Urinary bladder (tissue), 4 donors: ENCODE data around the gene LRRK1. TPM values are rescaled to one million over a fixed set of nuclear protein-coding genes. Genes with fewer than 3 reads are reported as not detected.

Source experiments
- DNase-seq: peaks from one replicate; pipeline ENCODE4 v3.0.0-alpha.2; 2015; ENCODE audit errors: extremely low spot score
- H3K27ac ChIP-seq: one replicate; pipeline ENCODE4 v1.5.1; 2013; ENCODE audit warnings: low read depth, mild to moderate bottlenecking, moderate library complexity
- H3K36me3 ChIP-seq: one replicate; pipeline ENCODE4 v1.6.1; 2013; ENCODE audit warnings: mild to moderate bottlenecking, moderate library complexity; ENCODE audit not compliant: insufficient read depth
- H3K4me1 ChIP-seq: one replicate; pipeline ENCODE4 v1.6.1; 2013; ENCODE audit warnings: mild to moderate bottlenecking, moderate library complexity; ENCODE audit not compliant: insufficient read depth
- H3K4me3 ChIP-seq: one replicate; pipeline ENCODE4 v1.5.1; 2013; ENCODE audit warnings: low read depth, low read length
- WGBS: extraction: QIAGEN DNeasy Blood & Tissue Kit; methylation state at CpG from one replicate; pipeline ENCODE4 v1.1.7; 2013; 5-methylcytosine and 5-hydroxymethylcytosine counted together
- polyA plus RNA-seq: library from polyadenylated mRNA; stranded (reverse); fragments of 200-250 nt; gene quantifications from one replicate; pipeline ENCODE4 v1.2.3, GENCODE V29; 2013
- total RNA-seq: library from RNA; depleted of rRNA; stranded (reverse); fragments of >200 nt; gene quantifications from one replicate; pipeline ENCODE4 v1.2.3, GENCODE V29; 2014
- donor health status: healthy with polysubstance abuse.
- donor health status: healthy.

LRRK1 gene
- total and polyA plus RNA-seq, 2 donors: 9.9 to 12.3 TPM

DNA sequence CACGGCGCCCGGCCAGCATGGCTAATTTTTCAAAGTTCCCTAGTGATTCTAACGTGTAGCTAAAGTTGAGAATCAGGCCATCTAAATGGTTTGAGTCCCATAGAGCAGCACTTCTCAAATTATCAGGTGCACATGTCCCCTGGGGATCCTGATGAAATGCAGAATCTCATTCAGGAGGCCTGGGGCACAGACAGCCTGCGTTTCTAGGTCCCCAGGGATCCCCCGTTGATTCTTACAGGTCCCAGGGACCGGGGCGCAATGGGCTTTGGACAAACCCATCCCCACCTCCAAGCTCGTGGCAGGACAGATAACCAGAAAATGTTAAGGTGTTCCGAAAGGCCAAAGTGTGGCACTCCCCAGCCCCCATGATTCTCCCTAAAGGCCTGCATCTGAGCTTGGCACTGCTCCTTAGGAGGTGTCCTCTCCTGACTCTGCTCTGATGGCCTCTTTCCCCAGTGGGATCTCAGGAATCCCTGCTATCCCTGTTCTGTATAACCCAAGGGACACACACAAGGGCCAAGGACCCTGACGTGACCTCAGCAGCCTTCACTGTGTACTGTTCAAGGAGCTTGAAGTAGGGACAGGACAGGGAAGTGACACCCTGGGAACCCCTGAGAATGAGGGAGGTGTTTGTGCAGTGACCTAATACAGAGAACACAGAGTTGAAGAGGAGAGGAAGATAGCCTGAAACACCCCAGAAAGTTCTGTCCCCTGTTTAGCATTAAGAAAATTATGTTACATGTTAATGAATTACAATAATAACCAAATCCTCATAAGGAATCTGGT is 8.0 kb downstream of the LRRK1 start:
- Histone ChIP-seq H3K27ac (no peak overlapping the region), H3K4me3 (no peak overlapping the region), H3K4me1 (no peaks in the 10 kb centered on the region), H3K36me3 (no peaks in the 10 kb centered on the region)
- 90% methylated on average over 11 of the region's 11 CpGs for WGBS
- DNase-seq: no peak

DNA sequence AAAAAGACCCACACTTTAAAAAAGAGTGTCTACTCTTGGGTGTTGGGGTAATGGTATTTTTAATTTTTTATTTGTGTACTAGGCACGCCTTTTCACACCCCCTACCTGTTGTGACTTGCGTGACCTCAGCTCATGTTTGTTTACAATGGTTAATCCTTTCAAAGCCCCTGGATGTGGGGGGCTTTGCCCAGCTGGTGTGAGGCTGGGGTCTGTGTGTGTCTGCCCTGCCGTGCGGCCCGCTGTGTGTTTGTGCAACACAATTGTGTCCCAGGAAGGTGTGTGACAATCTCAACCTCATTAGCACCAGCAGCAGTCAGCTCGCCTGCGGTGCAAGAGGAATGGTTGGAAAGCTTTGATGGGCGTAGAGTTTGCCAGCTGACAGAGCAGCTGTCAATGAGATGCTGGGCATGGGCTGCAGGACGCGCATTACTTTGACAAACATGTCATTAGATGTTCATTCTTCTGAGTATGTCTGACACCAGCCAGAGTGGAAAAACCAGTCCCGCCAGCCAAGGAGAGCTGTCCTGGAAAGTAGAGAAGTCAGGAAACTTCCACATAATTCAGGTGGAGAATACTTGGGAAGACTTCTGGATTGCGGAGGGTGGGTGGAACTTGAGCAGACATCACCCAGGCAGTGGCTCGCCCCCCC is 9.6 kb downstream of the LRRK1 start:
- H3K36me3 ChIP-seq: no peaks in the 10 kb centered on the region
- H3K4me1 ChIP-seq: no peaks in the 10 kb centered on the region
- DNase-seq: no peak
- WGBS: 87% methylated on average over 13 of the region's 13 CpGs
- no peak overlapping the region for H3K27ac ChIP-seq
- no peak overlapping the region for H3K4me3 ChIP-seq

DNA sequence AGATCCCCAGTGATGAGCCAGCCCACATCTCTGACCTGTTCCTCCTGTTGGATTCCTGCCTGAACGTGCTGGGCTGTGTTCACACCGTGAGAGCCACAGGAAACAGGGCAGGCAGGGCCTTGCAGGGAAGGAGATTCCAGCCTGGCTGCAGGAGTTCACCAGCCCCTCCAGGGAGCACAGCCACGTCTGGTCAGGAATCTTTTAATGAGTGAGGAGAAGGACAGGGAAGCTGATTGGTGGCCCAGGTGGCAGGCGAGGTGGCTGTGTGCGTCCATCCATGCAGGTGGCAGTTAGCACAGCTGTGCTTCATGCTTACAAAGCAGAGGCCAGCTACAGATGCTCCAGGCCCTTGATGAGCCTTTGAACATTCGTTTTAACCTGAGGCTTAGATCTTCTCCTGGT is 10.5 kb downstream of the LRRK1 start:
- WGBS: 54% methylated on average over 6 of the region's 6 CpGs
- H3K4me1 ChIP-seq: no peaks in the 10 kb centered on the region
- no peak overlapping the region for H3K4me3 ChIP-seq
- no peak for DNase-seq
- H3K36me3 ChIP-seq: no peaks in the 10 kb centered on the region
- no peak overlapping the region for H3K27ac ChIP-seq

DNA sequence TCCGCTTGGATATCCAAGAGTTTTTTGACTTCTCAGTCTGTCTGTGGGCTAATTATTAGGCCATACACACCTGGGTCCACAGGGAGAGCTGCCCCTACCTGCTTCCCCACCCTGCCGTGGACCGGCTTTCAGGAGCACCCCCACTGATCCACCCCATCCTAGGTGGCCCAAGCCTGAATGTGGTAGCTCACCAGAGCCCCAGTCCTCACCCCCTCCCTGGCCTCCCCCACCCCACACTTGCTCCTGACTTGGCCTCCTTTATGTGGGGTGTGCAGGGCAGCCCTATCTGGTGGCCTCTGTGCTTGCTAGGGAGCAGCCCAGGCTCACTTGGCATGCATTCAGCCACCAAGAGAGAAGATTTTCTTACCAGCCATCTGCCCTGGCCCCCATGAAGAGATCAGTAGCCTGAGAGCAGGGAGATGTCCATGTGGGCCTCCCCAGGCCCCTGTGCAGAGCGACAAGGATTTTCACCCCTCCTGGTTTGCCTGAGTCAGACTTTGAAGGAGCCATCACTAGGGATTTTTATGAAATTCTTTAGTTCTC is 11.2 kb downstream of the LRRK1 start:
- Histone ChIP-seq H3K27ac (no peak overlapping the region), H3K4me1 (no peaks in the 10 kb centered on the region), H3K36me3 (no peaks in the 10 kb centered on the region), H3K4me3 (no peak overlapping the region)
- WGBS: 96% methylated on average over 4 of the region's 4 CpGs
- DNase-seq: no peak

DNA sequence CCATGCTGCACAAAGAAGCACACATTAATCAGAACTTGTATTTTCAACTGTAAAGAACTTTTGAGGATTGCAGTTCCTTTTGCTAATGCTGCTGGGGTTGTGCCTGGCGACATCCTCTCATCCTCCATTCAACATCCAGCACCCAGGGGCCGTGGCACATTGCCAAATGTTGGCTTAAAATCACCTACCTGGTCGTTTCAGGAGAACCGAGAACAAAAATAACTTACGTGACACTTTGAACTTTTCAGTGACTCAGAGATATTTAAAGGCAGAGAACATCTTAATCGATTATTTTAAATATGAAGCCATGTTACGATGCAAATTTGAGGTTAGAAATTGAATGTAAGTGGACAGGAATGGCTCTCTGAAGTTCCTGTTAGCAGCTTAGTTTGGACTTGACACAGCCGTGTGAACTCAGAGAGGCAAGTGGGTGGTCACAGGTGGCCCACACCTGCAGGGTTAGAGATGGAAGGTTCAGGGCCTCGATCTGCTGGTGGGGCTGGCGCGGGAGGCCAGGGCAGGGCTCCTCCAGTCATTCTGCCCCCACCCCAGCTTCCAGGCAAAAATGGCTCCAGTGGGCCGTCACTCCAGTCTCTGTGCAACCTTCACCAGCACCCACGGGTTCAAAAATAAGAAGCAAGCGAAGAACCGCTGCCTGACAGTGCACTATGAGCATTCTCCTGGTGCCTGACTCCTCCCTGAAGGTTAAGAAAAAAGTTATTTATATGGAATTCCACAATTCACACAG is 12.2 kb downstream of the LRRK1 start:
- DNase-seq: no peak
- WGBS: 89% methylated on average over 15 of the region's 15 CpGs
- Histone ChIP-seq H3K36me3 (no peaks in the 10 kb centered on the region), H3K4me1 (no peaks in the 10 kb centered on the region), H3K27ac (no peak overlapping the region), H3K4me3 (no peak overlapping the region)

DNA sequence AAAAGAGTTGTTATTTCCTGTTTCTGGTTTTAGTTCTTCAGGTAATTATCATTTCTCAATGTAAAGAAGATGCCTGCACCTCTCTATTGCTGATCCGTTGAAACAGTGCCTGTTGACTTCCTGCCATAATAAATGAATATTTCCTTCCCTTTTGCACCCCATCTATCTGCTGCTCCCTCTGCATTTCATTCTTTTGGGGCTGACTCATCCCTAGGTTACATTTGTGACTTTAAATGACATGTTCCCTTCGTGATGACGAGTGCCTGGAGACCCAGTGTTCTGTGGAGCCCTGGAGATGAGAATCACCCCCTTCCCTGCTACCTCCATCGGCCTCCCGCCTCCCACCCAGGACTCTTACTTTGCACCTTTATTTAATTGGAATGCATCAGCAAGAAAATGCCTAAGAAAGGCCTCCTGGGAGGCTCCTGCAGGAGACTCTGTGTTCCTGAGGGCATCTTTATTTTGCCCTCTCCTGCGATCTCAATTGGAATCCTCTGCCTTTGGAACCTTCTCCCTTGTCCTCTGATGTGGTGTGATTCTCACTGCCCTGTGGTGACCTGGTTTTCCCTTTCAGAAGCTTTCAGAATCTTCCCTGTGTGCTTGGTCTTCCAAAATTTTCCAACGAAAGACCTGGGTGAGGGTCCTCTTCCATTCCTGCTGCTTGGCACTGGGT is 13.7 kb downstream of the LRRK1 start:
- H3K27ac ChIP-seq: no peak overlapping the region
- H3K36me3 ChIP-seq: no peaks in the 10 kb centered on the region
- H3K4me1 ChIP-seq: no peaks in the 10 kb centered on the region
- WGBS: 70% methylated on average over 7 of the region's 7 CpGs
- no peak overlapping the region for H3K4me3 ChIP-seq
- DNase-seq: no peak

DNA sequence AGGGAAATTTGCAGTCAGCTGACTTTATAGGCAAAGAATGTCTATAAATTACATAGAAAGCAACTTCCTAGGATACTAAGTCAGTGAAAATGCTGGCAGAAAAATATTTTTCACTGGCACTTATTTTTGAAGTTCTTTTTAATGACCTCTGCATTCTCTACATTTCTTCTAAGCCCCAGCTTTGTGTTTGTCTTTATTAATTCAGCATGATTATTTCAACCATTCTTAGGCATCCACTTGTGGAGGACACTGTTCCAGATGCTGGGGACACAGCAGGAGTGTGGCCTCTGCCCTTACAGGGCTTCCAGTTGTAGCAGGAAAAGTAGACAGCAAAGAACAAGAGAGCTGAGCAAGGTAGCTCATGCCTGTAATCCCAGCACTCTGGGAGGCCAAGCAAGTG is 15.0 kb downstream of the LRRK1 start:
- H3K27ac ChIP-seq: no peak overlapping the region
- H3K4me1 ChIP-seq: no peaks in the 10 kb centered on the region
- H3K36me3 ChIP-seq: no peaks in the 10 kb centered on the region
- no peak overlapping the region for H3K4me3 ChIP-seq
- DNase-seq: no peak

DNA sequence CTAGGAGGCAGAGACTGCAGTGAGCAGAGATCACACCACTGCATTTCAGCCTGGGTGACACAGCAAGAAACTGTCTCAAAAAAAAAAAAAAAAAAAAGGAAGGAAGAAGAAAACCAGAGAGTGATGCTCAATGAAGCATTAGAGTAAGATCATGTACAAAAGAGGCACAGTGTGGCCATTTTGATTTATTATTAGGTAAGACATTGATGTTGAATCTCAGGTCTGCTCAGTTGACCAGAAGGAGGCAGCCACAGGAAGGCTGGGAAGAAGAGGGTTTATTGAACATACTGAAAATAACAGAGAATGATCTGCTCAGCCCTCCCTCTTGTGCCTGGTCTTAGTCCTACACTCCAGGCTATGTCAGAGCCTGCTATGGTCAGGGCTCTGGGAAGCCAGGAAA is 15.6 kb downstream of the LRRK1 start:
- Histone ChIP-seq H3K4me3 (no peak overlapping the region), H3K36me3 (no peaks in the 10 kb centered on the region), H3K27ac (no peak overlapping the region), H3K4me1 (no peaks in the 10 kb centered on the region)
- DNase-seq: no peak

DNA sequence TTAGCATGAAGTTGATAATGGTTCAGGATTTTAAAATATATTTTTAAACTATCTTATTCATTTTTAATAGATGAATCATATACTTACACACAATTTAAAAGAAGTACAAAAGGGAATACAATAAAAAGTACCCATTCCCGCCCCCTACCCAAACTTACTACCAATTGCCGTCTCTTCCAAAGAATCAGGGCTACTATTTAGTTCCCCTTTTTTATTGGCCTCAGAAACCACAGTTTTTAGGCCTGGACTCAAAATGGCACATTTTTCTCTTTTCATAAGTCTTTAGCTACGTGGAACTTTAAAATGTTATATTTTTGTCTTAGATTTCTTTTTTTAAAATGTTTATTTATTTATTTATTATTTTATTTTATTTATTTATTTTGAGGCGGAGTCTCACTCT is 18.0 kb downstream of the LRRK1 start:
- no peak overlapping the region for H3K27ac ChIP-seq
- no peaks in the 10 kb centered on the region for H3K36me3 ChIP-seq
- no peaks in the 10 kb centered on the region for H3K4me1 ChIP-seq
- 93% methylated on average over 4 of the region's 4 CpGs for WGBS
- no peak overlapping the region for H3K4me3 ChIP-seq
- DNase-seq: no peak

DNA sequence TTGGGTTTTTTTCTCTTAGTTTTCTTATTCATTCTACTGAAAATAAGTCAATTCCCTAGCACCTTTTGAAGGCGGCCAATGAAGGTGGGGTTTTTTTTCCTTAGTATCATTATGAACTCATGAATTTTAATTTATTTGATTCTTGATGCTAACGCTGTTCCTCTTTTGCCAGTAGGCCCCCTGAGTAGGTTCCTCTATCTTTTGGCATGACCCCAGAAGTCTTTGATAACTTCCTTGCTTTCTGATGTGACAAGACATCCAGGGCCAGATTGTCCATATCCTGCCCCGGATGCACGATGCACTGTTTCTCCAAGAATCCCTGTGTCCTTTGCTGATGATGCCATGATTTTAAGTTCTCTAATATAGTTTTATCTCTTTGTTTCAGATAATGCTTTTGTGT is 20.6 kb downstream of the LRRK1 start:
- Histone ChIP-seq H3K4me3 (no peak overlapping the region), H3K27ac (no peak overlapping the region), H3K36me3 (no peaks in the 10 kb centered on the region), H3K4me1 (no peaks in the 10 kb centered on the region)
- no peak for DNase-seq
- WGBS: 87% methylated on average over 4 of the region's 4 CpGs

DNA sequence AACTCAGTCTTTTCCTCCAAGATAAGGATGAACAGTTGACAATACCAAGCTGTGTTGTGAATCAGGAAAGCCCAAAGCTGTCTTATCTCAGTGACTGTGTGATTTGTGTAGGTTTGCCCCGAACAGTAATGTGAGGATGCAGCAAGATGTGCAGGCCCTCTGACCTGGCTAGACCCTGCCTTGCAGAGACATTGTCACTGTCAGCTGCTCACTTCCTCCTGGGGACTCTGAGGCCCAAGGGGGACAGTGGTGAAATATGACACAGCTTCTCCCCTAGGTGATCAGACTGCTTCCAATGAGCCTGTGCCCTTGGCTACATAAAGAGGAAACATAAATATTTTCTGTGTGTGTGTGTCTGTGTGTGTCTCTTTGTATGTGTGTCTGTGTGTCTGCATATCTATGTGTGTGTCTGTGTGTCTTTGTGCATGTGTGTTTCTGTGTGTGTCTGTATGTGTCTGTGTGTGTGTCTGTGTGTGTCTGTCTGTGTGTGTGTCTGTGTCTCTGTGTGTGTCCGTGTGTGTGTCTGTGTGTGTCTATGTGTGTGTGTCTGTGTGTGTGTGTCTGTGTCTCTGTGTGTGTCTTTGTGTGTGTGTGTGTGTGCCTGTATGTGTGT is 21.7 kb downstream of the LRRK1 start:
- no peaks in the 10 kb centered on the region for H3K4me1 ChIP-seq
- no peak for DNase-seq
- WGBS: 68% methylated on average over 2 of the region's 2 CpGs
- H3K27ac ChIP-seq: no peak overlapping the region
- H3K4me3 ChIP-seq: no peak overlapping the region
- H3K36me3 ChIP-seq: no peaks in the 10 kb centered on the region

DNA sequence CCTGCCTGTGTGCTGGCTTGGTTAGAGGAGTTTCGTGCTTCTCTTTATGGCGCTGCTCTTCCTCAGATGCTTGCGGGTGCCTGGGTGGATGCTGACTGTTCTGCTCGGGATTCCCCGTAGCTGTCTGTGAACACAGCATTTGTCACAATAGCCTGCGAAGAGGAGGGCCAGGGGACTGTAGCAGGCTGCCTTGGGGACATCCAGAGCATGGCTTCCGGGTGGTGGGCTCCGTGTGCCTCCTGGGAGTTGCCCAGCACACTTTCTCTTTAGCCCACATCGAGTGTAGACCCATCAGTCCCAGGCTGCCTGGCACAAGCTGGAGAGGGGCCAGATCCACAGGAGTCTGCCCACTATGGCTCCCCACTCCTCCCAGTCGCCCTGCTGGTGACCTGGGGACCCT is 22.4 kb downstream of the LRRK1 start:
- no peak for DNase-seq
- no peaks in the 10 kb centered on the region for H3K4me1 ChIP-seq
- no peak overlapping the region for H3K27ac ChIP-seq
- no peaks in the 10 kb centered on the region for H3K36me3 ChIP-seq
- H3K4me3 ChIP-seq: no peak overlapping the region
- 77% methylated on average over 10 of the region's 10 CpGs for WGBS
